ENCODE results near the gene FNDC8. TPM values are rescaled to one million over a fixed set of nuclear protein-coding genes. Genes with fewer than 3 reads are reported as not detected.

Gene FNDC8
- total RNA-seq, 1 donor from 2014 or later, result not detected

DNA sequence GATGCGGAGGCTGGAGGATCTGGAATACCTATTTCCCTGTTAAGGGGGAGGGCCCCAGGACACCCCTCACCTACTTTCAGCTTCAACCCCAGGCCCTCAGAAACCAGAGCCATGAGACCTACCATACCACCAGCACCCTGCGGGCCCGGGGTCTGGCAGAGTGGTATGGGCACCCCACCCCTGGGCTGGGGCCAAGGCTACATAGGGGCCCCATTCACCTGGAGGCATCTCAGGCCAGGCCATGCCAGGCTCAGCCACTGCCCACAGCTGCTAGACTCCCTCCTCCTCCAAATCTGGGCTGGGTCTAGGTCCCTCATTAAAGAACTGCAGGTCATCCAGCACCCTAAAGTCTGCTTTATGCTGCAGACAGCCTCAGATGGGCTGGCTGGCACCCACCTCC lies 9.0 kb downstream of the FNDC8 start:
- peaks cover 0 to 43% of the 10 kb centered on the region in 2 donors for H3K36me3 ChIP-seq
- DNase-seq (ENCODE audit: extremely low spot score in 2 of 2), result no peak
- no peak overlapping the region for H3K4me3 ChIP-seq
- H3K9me3 ChIP-seq, result no peaks in the 10 kb centered on the region
- H3K27me3 ChIP-seq, result no peaks in the 10 kb centered on the region
- no peak for TF ChIP-seq POLR2AphosphoS5 (IDR thresholded peaks at IDR 0.05; ENCODE audit: insufficient read depth in 1 of 2, low read depth in 1 of 2)
- TF ChIP-seq, protein P1, sequence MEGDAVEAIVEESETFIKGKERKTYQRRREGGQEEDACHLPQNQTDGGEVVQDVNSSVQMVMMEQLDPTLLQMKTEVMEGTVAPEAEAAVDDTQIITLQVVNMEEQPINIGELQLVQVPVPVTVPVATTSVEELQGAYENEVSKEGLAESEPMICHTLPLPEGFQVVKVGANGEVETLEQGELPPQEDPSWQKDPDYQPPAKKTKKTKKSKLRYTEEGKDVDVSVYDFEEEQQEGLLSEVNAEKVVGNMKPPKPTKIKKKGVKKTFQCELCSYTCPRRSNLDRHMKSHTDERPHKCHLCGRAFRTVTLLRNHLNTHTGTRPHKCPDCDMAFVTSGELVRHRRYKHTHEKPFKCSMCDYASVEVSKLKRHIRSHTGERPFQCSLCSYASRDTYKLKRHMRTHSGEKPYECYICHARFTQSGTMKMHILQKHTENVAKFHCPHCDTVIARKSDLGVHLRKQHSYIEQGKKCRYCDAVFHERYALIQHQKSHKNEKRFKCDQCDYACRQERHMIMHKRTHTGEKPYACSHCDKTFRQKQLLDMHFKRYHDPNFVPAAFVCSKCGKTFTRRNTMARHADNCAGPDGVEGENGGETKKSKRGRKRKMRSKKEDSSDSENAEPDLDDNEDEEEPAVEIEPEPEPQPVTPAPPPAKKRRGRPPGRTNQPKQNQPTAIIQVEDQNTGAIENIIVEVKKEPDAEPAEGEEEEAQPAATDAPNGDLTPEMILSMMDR (IDR thresholded peaks at IDR 0.05), result no peak
- TF ChIP-seq POLR2A (IDR thresholded peaks at IDR 0.05), result no peak
- no peak overlapping the region for H3K27ac ChIP-seq
- H3K4me1 ChIP-seq, result peaks cover 7% of the 10 kb centered on the region
- intact Hi-C loops (cut with DNase I), result no loop called here

DNA sequence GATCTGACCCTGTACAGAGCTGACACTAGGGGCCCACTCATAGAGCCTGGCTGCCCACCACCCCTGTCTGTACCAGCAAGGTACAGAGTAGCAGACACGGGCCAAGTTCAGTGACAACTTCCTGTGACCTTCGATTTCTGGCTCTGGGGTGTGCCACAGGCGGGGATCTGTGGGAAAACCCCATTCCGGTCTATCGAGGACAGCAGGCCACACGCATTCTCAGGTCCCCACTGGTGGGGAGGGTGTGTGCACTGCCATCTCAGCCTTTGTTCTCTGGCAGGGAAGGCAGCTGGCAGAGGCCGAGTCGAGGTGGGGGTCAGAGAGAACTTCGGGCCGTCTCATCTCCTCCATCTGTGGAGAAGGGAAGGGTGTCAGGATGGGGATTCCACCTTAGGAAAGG lies 10.7 kb downstream of the FNDC8 start:
- H3K36me3 ChIP-seq, result peaks cover 0 to 56% of the 10 kb centered on the region in 2 donors
- no peak for TF ChIP-seq POLR2A (IDR thresholded peaks at IDR 0.05)
- TF ChIP-seq, protein P1 (IDR thresholded peaks at IDR 0.05), result no peak
- TF ChIP-seq POLR2AphosphoS5 (IDR thresholded peaks at IDR 0.05; ENCODE audit: insufficient read depth in 1 of 2, low read depth in 1 of 2), result no peak

DNA sequence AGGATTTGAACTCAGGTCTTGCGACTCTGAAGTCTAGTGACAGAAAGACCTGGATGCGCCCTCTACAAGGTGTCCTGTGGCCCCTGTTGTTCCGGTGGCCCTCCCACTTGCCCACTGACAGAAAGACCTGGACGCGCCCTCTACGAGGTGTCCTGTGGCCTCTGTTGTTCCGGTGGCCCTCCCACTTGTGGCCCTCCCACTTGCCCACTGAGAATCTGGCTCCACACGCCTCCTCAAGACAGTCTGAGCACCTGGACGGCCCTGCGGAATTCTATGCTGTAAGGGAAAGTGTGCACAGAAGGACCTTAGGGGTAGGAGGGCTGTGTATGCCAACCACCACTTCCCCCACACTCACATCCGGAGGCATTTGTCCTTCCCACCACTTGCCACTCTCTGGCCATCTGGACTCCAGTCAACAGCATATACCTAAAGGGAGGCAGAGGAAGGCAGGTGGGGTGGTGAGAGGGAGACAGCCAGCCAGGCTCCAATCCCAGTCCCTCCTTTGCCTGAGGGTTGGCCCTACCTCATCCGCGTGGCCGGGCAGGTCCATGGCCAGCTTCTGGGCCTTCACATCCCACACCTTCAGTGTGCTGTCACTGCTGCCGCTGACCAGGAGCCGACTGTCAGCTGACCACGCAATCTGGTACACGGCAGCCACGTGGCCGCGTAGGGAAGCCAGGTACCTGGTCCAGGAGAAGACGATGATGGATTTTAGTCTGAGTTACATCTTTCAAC lies 11.6 kb downstream of the FNDC8 start:
- TF ChIP-seq, protein P1 (IDR thresholded peaks at IDR 0.05), result no peak
- no peak for TF ChIP-seq POLR2AphosphoS5 (IDR thresholded peaks at IDR 0.05; ENCODE audit: insufficient read depth in 1 of 2, low read depth in 1 of 2)
- no peak for TF ChIP-seq POLR2A (IDR thresholded peaks at IDR 0.05)
- peaks cover 7% of the 10 kb centered on the region for H3K4me1 ChIP-seq
- peaks cover 0 to 65% of the 10 kb centered on the region in 2 donors for H3K36me3 ChIP-seq
- no peaks in the 10 kb centered on the region for H3K27me3 ChIP-seq
- H3K9me3 ChIP-seq, result no peaks in the 10 kb centered on the region
- H3K27ac ChIP-seq, result no peak overlapping the region
- intact Hi-C loops (cut with DNase I), result no loop called here
- DNase-seq (ENCODE audit: extremely low spot score in 2 of 2), result no peak
- H3K4me3 ChIP-seq, result no peak overlapping the region

More for the DNA sequence above, 10.7 kb downstream of the FNDC8 start:
- Histone ChIP-seq H3K4me1 (peaks cover 7% of the 10 kb centered on the region), H3K27ac (no peak overlapping the region), H3K27me3 (no peaks in the 10 kb centered on the region), H3K4me3 (no peak overlapping the region), H3K9me3 (no peaks in the 10 kb centered on the region)
- DNase-seq (ENCODE audit: extremely low spot score in 2 of 2), result no peak
- intact Hi-C loops (cut with DNase I), result no loop called here

DNA sequence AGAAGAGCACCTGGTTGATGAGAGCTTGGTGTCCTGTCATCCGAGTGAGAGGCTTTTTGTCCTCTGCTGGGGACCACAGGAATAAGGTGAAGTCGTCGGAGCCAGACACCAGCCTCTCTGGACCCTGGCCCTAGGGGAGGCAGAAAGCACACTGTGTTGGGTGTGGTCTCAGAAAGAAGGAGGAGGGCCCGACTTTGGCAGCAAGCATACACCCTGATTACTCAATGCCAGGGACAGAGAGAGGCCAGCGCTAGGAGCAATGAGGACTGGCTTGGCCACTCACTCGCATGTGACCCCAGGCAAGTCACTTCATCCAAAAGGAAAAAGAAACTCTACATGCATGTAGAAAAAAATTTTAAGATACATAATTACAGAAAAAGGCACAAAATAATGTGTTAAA lies 13.9 kb downstream of the FNDC8 start:
- no peak for DNase-seq (ENCODE audit: extremely low spot score in 2 of 2)
- Histone ChIP-seq H3K27ac (no peak overlapping the region), H3K27me3 (no peaks in the 10 kb centered on the region), H3K9me3 (no peaks in the 10 kb centered on the region), H3K36me3 (peaks cover 0 to 77% of the 10 kb centered on the region in 2 donors), H3K4me1 (peaks cover 4% of the 10 kb centered on the region), H3K4me3 (no peak overlapping the region)
- intact Hi-C loops (cut with DNase I), result no loop called here
- TF ChIP-seq POLR2A (IDR thresholded peaks at IDR 0.05) (no peak), POLR2AphosphoS5 (IDR thresholded peaks at IDR 0.05; ENCODE audit: insufficient read depth in 1 of 2, low read depth in 1 of 2) (no peak)
- TF ChIP-seq, protein P1 (IDR thresholded peaks at IDR 0.05), result no peak

DNA sequence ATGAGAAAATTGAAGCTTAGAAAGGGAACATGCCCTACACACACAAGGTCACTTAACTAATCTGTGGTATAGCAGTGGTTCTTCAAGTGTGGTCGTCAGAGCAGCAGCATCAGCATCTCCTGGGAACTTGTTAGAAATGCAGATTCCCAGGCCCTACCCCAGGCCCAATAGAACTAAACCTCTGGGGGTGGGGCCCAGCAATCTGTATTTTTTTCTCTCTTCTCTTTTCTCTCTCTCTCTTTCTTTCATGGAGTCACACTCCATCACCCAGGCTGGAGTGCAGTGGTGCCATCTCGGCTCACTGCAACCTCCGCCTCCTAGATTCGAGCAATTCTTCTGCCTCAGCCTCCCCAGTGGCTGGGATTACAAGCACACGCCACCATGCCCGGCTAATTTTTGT lies 16.8 kb downstream of the FNDC8 start:
- DNase-seq (ENCODE audit: extremely low spot score in 2 of 2), result no peak
- intact Hi-C loops (cut with DNase I), result no loop called here
- H3K27ac ChIP-seq, result no peak overlapping the region
- H3K4me1 ChIP-seq, result peaks cover 23% of the 10 kb centered on the region
- TF ChIP-seq POLR2A (IDR thresholded peaks at IDR 0.05) (no peak), POLR2AphosphoS5 (IDR thresholded peaks at IDR 0.05; ENCODE audit: insufficient read depth in 1 of 2, low read depth in 1 of 2) (no peak)
- TF ChIP-seq, protein P1 (IDR thresholded peaks at IDR 0.05), result no peak
- no peaks in the 10 kb centered on the region for H3K27me3 ChIP-seq
- no peaks in the 10 kb centered on the region for H3K9me3 ChIP-seq
- no peak overlapping the region for H3K4me3 ChIP-seq
- peaks cover 0 to 55% of the 10 kb centered on the region in 2 donors for H3K36me3 ChIP-seq

Data from vagina (tissue), 2 donors.